ENCODE data around the gene MBD4. TPM values are rescaled to one million over a fixed set of nuclear protein-coding genes. Genes with fewer than 3 reads are reported as not detected.

Gene MBD4
- total and polyA plus RNA-seq, 12 donors: 11.1 to 37.8 (median 19.2) TPM

DNA sequence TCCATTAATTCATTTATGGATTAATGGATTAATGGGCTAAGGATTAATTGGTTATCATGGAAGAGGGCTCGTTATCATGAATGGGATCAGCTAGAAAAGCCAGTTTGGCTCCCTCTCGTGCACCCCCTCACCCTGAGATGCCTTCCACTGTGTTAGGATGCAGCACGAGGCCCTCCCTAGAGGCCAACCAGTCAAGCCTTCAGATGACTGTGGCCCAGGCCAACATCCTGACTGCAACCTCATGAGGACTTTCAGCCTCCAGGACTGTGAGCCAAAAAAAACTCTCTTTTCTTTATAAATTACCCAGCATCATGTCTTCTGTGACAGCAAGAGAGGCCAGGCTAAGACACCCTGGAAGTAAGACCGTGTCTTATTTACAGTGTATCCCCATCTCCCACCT is 20.3 kb downstream of the MBD4 start:
- Histone ChIP-seq H3K4me3 (no peak overlapping the region), H3K4me1 (peaks cover 0 to 27% (median 11%) of the 10 kb centered on the region in 9 donors), H3K36me3 (no peaks in the 10 kb centered on the region), H3K27ac (no peak overlapping the region), H3K27me3 (no peaks in the 10 kb centered on the region), H3K9me3 (no peaks in the 10 kb centered on the region)
- 75 to 77% methylated on average over 4 of the region's 4 CpGs for WGBS, 2 donors
- ATAC-seq (no peak), DNase-seq (no peak)
- intact Hi-C loops (cut with DNase I): no loop called here
- TF ChIP-seq, protein P1, sequence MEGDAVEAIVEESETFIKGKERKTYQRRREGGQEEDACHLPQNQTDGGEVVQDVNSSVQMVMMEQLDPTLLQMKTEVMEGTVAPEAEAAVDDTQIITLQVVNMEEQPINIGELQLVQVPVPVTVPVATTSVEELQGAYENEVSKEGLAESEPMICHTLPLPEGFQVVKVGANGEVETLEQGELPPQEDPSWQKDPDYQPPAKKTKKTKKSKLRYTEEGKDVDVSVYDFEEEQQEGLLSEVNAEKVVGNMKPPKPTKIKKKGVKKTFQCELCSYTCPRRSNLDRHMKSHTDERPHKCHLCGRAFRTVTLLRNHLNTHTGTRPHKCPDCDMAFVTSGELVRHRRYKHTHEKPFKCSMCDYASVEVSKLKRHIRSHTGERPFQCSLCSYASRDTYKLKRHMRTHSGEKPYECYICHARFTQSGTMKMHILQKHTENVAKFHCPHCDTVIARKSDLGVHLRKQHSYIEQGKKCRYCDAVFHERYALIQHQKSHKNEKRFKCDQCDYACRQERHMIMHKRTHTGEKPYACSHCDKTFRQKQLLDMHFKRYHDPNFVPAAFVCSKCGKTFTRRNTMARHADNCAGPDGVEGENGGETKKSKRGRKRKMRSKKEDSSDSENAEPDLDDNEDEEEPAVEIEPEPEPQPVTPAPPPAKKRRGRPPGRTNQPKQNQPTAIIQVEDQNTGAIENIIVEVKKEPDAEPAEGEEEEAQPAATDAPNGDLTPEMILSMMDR (IDR thresholded peaks at IDR 0.05): no peak

DNA sequence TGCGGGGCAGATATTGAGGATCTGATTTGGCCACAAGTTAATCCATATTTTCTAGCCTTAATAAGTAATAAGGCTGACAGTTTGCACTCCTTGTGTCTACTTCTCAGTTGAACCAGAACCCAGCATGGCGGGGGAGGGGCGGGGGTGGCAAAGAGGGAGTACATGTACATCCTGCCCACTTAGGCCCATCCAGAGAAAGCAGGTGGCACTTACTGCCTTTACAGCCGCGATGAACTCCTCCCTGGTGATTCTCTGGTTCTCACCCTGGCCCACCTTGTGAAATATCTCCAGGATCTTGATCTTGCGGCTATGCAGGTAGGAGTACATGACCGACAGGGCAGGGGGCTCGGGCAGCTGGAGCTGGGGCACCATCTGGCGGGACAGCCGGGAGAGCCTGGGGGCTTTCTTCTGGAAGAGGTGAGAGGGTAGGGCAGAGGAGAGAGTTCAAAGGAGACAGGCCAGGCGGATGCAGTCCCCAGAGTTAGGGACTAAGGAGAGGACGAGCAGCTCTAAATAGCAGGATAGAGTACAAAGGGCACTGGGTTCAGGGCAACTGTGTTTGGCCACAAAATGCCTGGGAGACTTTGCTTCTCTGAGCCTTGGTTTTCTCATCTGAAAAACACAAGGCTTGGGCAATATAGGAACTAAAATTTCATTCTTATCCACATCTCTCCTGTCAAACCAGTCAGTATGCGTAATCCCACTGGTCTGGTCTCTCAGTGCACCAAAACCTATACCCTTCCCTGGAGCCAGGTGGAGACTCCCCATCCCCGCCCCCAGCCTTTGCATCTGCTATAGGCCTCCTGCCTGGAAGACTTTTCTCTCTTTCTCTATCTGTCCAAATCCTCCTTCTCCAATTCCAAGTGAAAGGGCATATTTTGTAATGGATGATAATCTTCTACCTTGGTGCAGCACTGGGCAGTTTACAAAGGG is 21.4 kb downstream of the MBD4 start:
- ATAC-seq (no peak), DNase-seq (no peak)
- WGBS, 2 donors: 89 to 90% methylated on average over 14 of the region's 14 CpGs
- Histone ChIP-seq H3K4me1 (peaks cover 0 to 39% (median 18%) of the 10 kb centered on the region in 9 donors), H3K9me3 (no peaks in the 10 kb centered on the region), H3K27me3 (no peaks in the 10 kb centered on the region), H3K36me3 (no peaks in the 10 kb centered on the region), H3K4me3 (no peak overlapping the region), H3K27ac (peak overlapping the region in 7 of 10 donors; percentile 42 to 85 (median 66))
- TF ChIP-seq, protein P1 (IDR thresholded peaks at IDR 0.05): no peak
- intact Hi-C loops (cut with DNase I): no loop called here

DNA sequence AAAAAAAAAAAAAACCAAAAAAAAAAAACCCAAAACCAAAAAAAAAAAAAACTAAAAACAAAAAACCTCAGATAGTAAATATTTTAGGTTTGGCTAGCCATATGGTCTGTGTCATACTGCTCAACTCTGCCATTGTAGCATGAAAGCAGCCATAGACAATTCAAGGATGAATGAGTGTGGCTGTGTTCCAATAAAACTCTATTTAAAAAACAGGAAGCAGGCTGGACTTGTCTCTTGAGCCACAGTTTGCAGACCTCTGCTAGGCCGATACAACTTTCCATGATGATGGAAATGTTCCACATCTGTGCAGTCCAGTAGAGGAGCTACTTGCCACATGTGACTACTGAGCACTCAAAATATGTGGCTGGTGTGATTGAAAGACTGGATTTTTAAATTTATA is 22.4 kb downstream of the MBD4 start:
- peak; percentile 33 to 86 (median 74) for ATAC-seq

DNA sequence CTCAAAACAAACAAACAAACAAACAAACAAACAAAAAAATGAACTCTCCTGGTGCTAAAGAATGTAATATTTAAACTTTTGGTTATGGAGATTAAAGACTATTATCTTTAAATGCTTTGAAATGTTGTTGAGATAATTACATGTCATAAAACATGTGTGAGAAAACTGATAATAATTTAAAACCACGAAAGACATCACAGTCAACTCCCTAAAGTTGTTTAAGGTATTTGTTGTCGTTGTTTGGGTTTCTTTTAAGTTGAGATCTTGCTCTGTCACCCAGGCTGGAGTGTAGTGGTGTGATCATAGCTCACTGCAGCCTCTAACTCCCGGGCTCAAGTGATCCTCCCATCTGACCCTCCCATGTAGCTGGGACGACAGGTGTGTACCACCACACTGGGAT is 23.3 kb downstream of the MBD4 start:
- 91 to 92% methylated on average over 4 of the region's 4 CpGs for WGBS, 2 donors
- ATAC-seq: no peak
- H3K4me1 ChIP-seq: peaks cover 0 to 46% (median 18%) of the 10 kb centered on the region in 9 donors
- H3K36me3 ChIP-seq: no peaks in the 10 kb centered on the region
- no peak for DNase-seq
- no peak overlapping the region for H3K4me3 ChIP-seq
- no peaks in the 10 kb centered on the region for H3K9me3 ChIP-seq
- intact Hi-C loops (cut with DNase I): no loop called here
- TF ChIP-seq, protein P1 (IDR thresholded peaks at IDR 0.05): no peak
- H3K27ac ChIP-seq: peak overlapping the region in 3 of 10 donors; percentile 42 to 85 (median 48)
- no peaks in the 10 kb centered on the region for H3K27me3 ChIP-seq

More for the DNA sequence above, 22.4 kb downstream of the MBD4 start:
- DNase-seq: peak in 1 of 2 donors; percentile 50
- TF ChIP-seq, protein P1 (IDR thresholded peaks at IDR 0.05): no peak
- Histone ChIP-seq H3K9me3 (no peaks in the 10 kb centered on the region), H3K4me3 (no peak overlapping the region), H3K36me3 (no peaks in the 10 kb centered on the region), H3K4me1 (peaks cover 0 to 46% (median 18%) of the 10 kb centered on the region in 9 donors), H3K27me3 (no peaks in the 10 kb centered on the region), H3K27ac (peak overlapping the region in 9 of 10 donors; percentile 15 to 85 (median 59))
- intact Hi-C loops (cut with DNase I): no loop called here
- WGBS, 2 donors: 23 to 35% methylated on average over 1 of the region's 1 CpG

All from heart right ventricle (tissue), 16 donors.